Heart left ventricle (tissue), 13 donors: ENCODE measurements around the gene KIF1A.
"Not testable (repeated sequence)": the region's sequence is repeated elsewhere in the genome, so short reads cannot be mapped to it uniquely, and the experiment has no call there.

Experiments used
- CTCF ChIP-seq, 12 donors: fragments of 200-600 bp; sonication (generic) in 4 of 12; IDR thresholded peaks; one replicate each; pipeline versions ENCODE4 v1.5.0 to v1.8.0; 2018 to 2022; ENCODE audit warnings: antibody characterized with exemption in 12 of 12, mild to moderate bottlenecking in 5 of 12
- POLR2A ChIP-seq, 2 donors: fragments of 450-650 bp; IDR thresholded peaks; one replicate each; pipeline ENCODE4 v1.6.1; 2017; ENCODE audit warnings: antibody characterized with exemption in 2 of 2, mild to moderate bottlenecking in 2 of 2, moderate library complexity in 2 of 2
- donor health status: ischemic (EF 13 %, LVEDD 7.1; RV severe dilation, severe dysfunction).
- donor health status: DM: no; HTN: yes; CAD: no.
- donor health status: DM: no; HTN: no; CAD: no.
- donor health status: ischemic (EF 25% LVEDD 6.9; RV normal size, moderate dysfunction).
- donor health status: ischemic (EF 25% LVEDD 5.7; RV mildly dilated, moderate dysfunction).
- donor health status: ischemic (EF 35%, LVEDD 5.7; RV mildly dilated, moderate dysfunction).
- donor health status: nonischemic (EF 11% LVEDD 7.7; RV severe dilation, severe dysfunction).
- donor health status: DM: yes; HTN: yes; CAD: no.
- donor health status: PGD.
- donor health status: ischemic (EF 29% LVEDD 5.4; RV normal size, mild dysfunction).
- donor health status: nonischemic (EF 23%, LVEDD 6.1; RV moderate dilation, normal function).

GRCh38 chr2:240674461-240675184 is 145.4 kb downstream of the KIF1A start:
- TF ChIP-seq CTCF, POLR2A (IDR thresholded peaks at IDR 0.05): not testable (repeated sequence)
